ENCODE results near the gene CNNM2. TPM values are rescaled to one million over a fixed set of nuclear protein-coding genes. Genes with fewer than 3 reads are reported as not detected.
A peak's percentile ranks its signal among the peaks of the same experiment; 100 is the strongest.

The CNNM2 gene
- total RNA-seq, 1 experiment from 2014 or later, result 23.5 TPM

DNA sequence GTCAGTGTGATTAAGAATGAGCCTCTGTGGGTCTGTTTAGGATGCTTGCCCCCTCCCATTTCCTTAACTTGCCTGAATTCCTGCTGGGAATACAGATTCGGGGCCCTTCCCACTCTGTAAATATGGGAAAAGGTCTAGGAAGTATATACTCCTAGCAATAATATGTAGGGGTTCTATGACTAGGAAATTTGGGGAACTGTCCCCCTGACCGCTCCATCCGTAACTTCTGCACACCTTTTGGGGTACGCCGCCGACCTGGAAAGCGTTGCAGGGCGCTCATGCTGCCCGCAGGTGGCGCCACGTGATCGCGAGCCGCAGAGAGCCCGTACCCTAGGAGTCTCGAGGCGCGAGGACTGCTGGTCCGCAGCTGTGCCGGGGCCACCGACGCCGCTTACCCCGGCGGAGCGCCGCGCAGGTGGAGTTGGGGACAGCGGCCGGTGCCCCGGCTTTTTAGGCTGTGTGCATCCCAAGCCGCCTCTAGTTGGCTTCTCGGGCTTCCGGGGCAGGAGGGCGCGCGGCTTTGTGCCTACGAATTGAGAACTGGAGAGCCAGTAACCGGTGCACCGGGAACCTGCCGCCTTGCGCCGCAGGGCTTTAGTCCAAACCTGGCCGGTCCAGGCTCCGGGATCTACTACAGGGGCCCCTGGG, 656 bp upstream of the CNNM2 start (continued):
- TF ChIP-seq TCF7 (CRISPR knock-in tag; IDR thresholded peaks at IDR 0.05; ENCODE audit: low read depth) (no peak), OVOL2 (CRISPR knock-in tag; IDR thresholded peaks at IDR 0.05; ENCODE audit: borderline replicate concordance) (no peak), ATF1 (CRISPR knock-in tag; IDR thresholded peaks at IDR 0.05) (no peak), ZNF138 (CRISPR knock-in tag; conservative IDR thresholded peaks at IDR 0.05) (peak; percentile 53; the same call in 1 of the 2 replicates), NFYB (CRISPR knock-in tag; conservative IDR thresholded peaks at IDR 0.05; ENCODE audit: low read depth) (no peak), IRF2 (CRISPR knock-in tag; IDR thresholded peaks at IDR 0.05; ENCODE audit: borderline replicate concordance, low read depth) (no peak), GRHL2 (CRISPR knock-in tag; IDR thresholded peaks at IDR 0.05; ENCODE audit: insufficient replicate concordance, severe bottlenecking) (no peak), GABPB1 (CRISPR knock-in tag; IDR thresholded peaks at IDR 0.05) (no peak), ZBTB21 (CRISPR knock-in tag; IDR thresholded peaks at IDR 0.05; ENCODE audit: borderline replicate concordance) (0 out of 2 replicates have a peak, but pooled peaks have one; percentile 46)
- TF ChIP-seq, protein P1, sequence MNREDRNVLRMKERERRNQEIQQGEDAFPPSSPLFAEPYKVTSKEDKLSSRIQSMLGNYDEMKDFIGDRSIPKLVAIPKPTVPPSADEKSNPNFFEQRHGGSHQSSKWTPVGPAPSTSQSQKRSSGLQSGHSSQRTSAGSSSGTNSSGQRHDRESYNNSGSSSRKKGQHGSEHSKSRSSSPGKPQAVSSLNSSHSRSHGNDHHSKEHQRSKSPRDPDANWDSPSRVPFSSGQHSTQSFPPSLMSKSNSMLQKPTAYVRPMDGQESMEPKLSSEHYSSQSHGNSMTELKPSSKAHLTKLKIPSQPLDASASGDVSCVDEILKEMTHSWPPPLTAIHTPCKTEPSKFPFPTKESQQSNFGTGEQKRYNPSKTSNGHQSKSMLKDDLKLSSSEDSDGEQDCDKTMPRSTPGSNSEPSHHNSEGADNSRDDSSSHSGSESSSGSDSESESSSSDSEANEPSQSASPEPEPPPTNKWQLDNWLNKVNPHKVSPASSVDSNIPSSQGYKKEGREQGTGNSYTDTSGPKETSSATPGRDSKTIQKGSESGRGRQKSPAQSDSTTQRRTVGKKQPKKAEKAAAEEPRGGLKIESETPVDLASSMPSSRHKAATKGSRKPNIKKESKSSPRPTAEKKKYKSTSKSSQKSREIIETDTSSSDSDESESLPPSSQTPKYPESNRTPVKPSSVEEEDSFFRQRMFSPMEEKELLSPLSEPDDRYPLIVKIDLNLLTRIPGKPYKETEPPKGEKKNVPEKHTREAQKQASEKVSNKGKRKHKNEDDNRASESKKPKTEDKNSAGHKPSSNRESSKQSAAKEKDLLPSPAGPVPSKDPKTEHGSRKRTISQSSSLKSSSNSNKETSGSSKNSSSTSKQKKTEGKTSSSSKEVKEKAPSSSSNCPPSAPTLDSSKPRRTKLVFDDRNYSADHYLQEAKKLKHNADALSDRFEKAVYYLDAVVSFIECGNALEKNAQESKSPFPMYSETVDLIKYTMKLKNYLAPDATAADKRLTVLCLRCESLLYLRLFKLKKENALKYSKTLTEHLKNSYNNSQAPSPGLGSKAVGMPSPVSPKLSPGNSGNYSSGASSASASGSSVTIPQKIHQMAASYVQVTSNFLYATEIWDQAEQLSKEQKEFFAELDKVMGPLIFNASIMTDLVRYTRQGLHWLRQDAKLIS (CRISPR knock-in tag; IDR thresholded peaks at IDR 0.05; ENCODE audit: borderline replicate concordance), result no peak

DNA sequence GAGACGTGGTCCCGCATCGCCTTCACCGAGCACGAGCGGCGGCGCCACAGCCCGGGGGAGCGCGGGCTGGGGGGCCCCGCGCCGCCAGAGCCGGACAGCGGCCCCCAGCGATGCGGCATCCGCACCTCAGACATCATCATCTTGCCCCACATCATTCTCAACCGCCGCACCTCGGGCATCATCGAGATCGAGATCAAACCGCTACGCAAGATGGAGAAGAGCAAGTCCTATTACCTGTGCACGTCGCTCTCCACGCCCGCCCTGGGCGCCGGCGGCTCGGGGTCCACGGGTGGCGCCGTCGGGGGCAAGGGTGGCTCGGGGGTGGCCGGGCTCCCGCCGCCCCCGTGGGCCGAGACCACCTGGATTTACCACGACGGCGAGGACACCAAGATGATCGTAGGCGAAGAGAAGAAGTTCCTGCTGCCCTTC, 737 bp downstream of the CNNM2 start:
- CTCF ChIA-PET, result interaction anchor here (1.2 to 4.9 kb wide), 15 partner anchors 12 to 326 kb away, joined by 3 to 50 read pairs (median 12); partner anchors contain the start of genes ARL3 and AS3MT
- Mint-ChIP-seq H3K36me3 (no peaks in the 10 kb centered on the region), H3K27me3 (ENCODE audit: low read depth) (peaks cover 18% of the 10 kb centered on the region), H3K9me3 (no peaks in the 10 kb centered on the region), H3K27ac (no peak overlapping the region), H3K4me1 (peaks cover 47% of the 10 kb centered on the region), H3K4me3 (peak overlapping the region; percentile 86)
- POLR2A ChIA-PET, result interaction anchor here (1.8 kb wide), 1 partner anchor 204 kb away, joined by 7 read pairs; the partner anchor contains the start of genes ARL3 and SFXN2
- DNase-seq (ENCODE audit: low spot score), result peak; percentile 29
- TF ChIP-seq ATF1 (CRISPR knock-in tag; IDR thresholded peaks at IDR 0.05), result no peak
- TF ChIP-seq, protein P2, sequence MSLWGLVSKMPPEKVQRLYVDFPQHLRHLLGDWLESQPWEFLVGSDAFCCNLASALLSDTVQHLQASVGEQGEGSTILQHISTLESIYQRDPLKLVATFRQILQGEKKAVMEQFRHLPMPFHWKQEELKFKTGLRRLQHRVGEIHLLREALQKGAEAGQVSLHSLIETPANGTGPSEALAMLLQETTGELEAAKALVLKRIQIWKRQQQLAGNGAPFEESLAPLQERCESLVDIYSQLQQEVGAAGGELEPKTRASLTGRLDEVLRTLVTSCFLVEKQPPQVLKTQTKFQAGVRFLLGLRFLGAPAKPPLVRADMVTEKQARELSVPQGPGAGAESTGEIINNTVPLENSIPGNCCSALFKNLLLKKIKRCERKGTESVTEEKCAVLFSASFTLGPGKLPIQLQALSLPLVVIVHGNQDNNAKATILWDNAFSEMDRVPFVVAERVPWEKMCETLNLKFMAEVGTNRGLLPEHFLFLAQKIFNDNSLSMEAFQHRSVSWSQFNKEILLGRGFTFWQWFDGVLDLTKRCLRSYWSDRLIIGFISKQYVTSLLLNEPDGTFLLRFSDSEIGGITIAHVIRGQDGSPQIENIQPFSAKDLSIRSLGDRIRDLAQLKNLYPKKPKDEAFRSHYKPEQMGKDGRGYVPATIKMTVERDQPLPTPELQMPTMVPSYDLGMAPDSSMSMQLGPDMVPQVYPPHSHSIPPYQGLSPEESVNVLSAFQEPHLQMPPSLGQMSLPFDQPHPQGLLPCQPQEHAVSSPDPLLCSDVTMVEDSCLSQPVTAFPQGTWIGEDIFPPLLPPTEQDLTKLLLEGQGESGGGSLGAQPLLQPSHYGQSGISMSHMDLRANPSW (CRISPR knock-in tag; conservative IDR thresholded peaks at IDR 0.05; ENCODE audit: low read depth), result no peak
- TF ChIP-seq, protein P3, sequence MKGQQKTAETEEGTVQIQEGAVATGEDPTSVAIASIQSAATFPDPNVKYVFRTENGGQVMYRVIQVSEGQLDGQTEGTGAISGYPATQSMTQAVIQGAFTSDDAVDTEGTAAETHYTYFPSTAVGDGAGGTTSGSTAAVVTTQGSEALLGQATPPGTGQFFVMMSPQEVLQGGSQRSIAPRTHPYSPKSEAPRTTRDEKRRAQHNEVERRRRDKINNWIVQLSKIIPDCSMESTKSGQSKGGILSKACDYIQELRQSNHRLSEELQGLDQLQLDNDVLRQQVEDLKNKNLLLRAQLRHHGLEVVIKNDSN (CRISPR knock-in tag; IDR thresholded peaks at IDR 0.05), result no peak
- TF ChIP-seq NR2C2 (CRISPR knock-in tag; IDR thresholded peaks at IDR 0.05), result no peak
- TF ChIP-seq PRRX2 (CRISPR knock-in tag; IDR thresholded peaks at IDR 0.05), result no peak
- TF ChIP-seq ZNF121 (CRISPR knock-in tag; IDR thresholded peaks at IDR 0.05), result no peak
- TF ChIP-seq, protein P4, sequence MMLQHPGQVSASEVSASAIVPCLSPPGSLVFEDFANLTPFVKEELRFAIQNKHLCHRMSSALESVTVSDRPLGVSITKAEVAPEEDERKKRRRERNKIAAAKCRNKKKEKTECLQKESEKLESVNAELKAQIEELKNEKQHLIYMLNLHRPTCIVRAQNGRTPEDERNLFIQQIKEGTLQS (CRISPR knock-in tag; conservative IDR thresholded peaks at IDR 0.05), result no peak
- TF ChIP-seq ZNF219 (CRISPR knock-in tag; IDR thresholded peaks at IDR 0.05; ENCODE audit: borderline replicate concordance), result no peak
- TF ChIP-seq ZNF232 (CRISPR knock-in tag; IDR thresholded peaks at IDR 0.05), result no peak
- TF ChIP-seq ESRRA (CRISPR knock-in tag; IDR thresholded peaks at IDR 0.05; ENCODE audit: borderline replicate concordance), result no peak
- TF ChIP-seq FOXK1 (CRISPR knock-in tag; IDR thresholded peaks at IDR 0.05), result no peak
- no peak for TF ChIP-seq NR3C1 (CRISPR knock-in tag; conservative IDR thresholded peaks at IDR 0.05; ENCODE audit: low read depth)
- no peak for TF ChIP-seq NFATC4 (CRISPR knock-in tag; IDR thresholded peaks at IDR 0.05)
- TF ChIP-seq, protein P5, sequence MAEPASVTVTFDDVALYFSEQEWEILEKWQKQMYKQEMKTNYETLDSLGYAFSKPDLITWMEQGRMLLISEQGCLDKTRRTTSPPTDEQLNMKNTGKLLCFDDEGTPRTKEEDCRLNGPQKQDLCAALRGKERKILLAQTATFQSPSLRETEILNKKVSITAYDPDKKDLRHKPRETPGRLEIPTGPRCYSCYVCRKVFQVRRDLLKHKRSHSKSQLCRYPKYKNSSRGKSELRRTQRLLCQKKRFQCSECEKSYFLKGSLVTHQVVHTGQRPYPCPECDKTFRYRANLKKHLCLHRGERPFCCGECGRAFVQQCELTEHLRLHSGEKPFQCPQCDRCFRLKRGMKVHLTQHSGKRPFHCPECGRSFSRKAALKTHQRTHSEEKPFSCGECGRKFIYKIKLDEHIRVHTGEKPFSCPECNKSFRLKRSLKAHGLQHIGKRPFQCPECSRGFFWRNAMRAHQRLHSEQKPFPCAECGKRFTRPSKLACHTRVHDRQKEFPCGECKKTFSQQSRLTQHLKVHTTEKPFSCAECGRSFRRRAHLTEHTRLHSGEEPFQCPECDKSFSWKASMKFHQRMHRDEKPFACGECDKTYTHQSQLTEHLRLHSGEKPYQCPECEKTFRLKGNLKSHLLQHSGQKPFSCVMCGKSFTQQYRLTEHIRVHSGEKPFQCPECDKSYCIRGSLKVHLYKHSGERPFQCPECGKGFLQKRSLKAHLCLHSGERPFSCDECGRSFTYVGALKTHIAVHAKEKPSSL (CRISPR knock-in tag; conservative IDR thresholded peaks at IDR 0.05), result no peak
- TF ChIP-seq, protein P6, sequence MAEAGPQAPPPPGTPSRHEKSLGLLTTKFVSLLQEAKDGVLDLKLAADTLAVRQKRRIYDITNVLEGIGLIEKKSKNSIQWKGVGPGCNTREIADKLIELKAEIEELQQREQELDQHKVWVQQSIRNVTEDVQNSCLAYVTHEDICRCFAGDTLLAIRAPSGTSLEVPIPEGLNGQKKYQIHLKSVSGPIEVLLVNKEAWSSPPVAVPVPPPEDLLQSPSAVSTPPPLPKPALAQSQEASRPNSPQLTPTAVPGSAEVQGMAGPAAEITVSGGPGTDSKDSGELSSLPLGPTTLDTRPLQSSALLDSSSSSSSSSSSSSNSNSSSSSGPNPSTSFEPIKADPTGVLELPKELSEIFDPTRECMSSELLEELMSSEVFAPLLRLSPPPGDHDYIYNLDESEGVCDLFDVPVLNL (CRISPR knock-in tag; IDR thresholded peaks at IDR 0.05; ENCODE audit: borderline replicate concordance, low read depth), result no peak
- no peak for ATAC-seq

Data from WTC11 (cell line).